ENCODE data around the gene RFT1. TPM values are rescaled to one million over a fixed set of nuclear protein-coding genes. Genes with fewer than 3 reads are reported as not detected.

The RFT1 gene
- total RNA-seq, 4 donors from 2014 or later = 4.9 to 18.2 (median 12.8) TPM

DNA sequence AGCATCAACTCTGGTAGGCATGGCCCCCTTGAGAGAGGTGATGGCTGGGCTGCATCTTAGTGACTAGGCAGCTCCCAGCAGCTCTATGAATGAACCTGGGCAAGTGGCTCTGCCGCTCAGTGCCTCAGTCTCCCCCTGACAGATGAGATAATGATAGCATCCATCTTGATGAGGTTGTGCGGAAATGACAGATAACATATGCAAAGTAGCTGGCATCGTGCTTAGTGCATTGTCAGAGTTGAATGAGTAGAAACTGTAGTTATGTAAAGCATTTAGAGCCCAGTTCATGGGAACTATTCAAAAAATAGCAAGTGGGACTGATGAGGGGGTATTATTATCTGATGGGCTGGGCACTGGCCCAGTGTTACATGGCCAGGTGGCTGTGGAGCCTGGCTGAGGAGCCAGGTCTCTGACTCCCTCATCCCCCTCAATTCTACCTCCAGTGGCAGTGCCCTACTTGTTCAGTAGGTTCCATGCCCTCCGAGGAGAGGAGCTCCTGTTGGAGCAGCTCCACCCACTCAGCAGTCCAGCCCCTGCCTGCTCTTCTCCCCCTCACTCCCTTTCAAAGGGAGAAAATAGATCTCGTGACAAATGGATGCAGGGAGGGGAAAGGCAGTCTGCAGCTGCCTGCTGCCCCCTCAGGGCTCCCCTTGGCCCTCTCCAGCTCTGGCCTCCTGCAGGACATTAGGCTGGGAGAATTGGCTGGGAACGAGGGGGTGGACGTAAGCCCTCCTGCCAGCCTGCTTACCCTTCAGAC lies 37.4 kb upstream of the RFT1 start:
- H3K4me3 ChIP-seq = peak overlapping the region in 1 of 4 donors; percentile 10
- peaks cover 0 to 32% (median 6%) of the 10 kb centered on the region in 3 donors for H3K36me3 ChIP-seq
- H3K4me1 ChIP-seq = peaks cover 36 to 94% (median 47%) of the 10 kb centered on the region in 3 donors

DNA sequence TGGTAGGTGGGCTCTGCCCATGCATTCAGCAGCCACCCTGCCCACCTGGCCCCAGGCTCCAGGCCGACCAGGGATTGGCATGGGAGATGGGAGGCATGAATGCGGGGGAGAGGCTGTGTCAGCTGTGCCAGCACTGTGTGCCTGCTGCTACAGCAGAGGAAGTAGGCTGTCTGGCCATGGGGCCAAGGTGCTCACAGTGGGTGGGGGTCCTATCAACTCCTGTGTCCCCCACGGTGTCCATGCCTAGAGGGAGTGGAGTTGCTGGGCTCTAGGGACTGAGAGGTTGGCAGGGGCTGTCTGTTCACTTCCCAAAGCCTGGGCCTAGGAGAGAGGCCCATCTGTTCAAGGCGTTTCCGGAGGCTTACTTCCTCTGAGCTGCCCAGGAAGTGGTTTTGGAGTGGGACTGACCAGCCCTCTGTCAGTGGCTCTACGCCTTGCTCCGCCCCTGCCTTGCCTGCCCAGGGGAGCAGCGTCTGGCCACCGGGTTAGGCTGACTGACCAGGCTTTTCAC lies 36.6 kb upstream of the RFT1 start:
- peaks cover 0 to 26% (median 6%) of the 10 kb centered on the region in 3 donors for H3K36me3 ChIP-seq
- peak overlapping the region in 1 of 4 donors; percentile 10 for H3K4me3 ChIP-seq
- H3K27me3 ChIP-seq = no peaks in the 10 kb centered on the region
- no peak for DNase-seq
- TF ChIP-seq POLR2A (IDR thresholded peaks at IDR 0.05) = no peak
- TF ChIP-seq, protein P1, sequence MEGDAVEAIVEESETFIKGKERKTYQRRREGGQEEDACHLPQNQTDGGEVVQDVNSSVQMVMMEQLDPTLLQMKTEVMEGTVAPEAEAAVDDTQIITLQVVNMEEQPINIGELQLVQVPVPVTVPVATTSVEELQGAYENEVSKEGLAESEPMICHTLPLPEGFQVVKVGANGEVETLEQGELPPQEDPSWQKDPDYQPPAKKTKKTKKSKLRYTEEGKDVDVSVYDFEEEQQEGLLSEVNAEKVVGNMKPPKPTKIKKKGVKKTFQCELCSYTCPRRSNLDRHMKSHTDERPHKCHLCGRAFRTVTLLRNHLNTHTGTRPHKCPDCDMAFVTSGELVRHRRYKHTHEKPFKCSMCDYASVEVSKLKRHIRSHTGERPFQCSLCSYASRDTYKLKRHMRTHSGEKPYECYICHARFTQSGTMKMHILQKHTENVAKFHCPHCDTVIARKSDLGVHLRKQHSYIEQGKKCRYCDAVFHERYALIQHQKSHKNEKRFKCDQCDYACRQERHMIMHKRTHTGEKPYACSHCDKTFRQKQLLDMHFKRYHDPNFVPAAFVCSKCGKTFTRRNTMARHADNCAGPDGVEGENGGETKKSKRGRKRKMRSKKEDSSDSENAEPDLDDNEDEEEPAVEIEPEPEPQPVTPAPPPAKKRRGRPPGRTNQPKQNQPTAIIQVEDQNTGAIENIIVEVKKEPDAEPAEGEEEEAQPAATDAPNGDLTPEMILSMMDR (IDR thresholded peaks at IDR 0.05) = no peak
- H3K9me3 ChIP-seq = no peaks in the 10 kb centered on the region
- 100% methylated on average over 2 of the region's 9 CpGs; no CpG with 5 or more reads in 1 of the 2 donors for whole genome bisulfite sequencing, 2 donors
- peaks cover 40 to 98% (median 50%) of the 10 kb centered on the region in 3 donors for H3K4me1 ChIP-seq
- intact Hi-C loops (cut with DNase I) = no loop called here
- H3K27ac ChIP-seq = peak overlapping the region in 3 of 4 donors; percentile 12 to 71 (median 47)

More for the DNA sequence above, 37.4 kb upstream of the RFT1 start:
- H3K9me3 ChIP-seq = no peaks in the 10 kb centered on the region
- WGBS, 2 donors = 60 to 66% methylated on average over 4 to 5 of the region's 7 CpGs
- TF ChIP-seq, protein P1 (IDR thresholded peaks at IDR 0.05) = no peak
- TF ChIP-seq POLR2A (IDR thresholded peaks at IDR 0.05) = no peak
- no peak for DNase-seq
- H3K27me3 ChIP-seq = no peaks in the 10 kb centered on the region
- H3K27ac ChIP-seq = peak overlapping the region in 2 of 4 donors; percentile 47 to 71
- intact Hi-C loops (cut with DNase I) = no loop called here

DNA sequence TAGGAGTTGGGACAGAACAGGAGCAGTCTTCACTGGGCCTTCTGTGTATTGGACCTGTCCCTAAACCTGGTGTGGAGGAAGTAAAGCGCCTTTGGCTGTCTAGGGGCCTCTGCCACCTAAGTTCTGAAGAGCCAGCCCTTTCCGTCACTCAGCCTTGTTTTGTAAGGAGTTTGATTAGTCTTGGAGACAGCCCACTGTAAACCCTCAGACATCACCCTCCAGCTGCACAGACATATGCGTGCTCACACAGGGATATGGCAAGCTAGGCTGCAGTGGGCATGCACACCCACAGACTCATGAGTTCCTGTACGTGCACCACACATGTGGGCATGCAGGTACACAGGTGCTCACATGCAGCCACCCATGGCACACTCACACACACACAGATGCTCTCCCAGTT lies 36.0 kb upstream of the RFT1 start:
- Histone ChIP-seq H3K27me3 (no peaks in the 10 kb centered on the region), H3K27ac (peak overlapping the region in 2 of 4 donors; percentile 47 to 71), H3K4me1 (peaks cover 40 to 93% (median 50%) of the 10 kb centered on the region in 3 donors), H3K4me3 (no peak overlapping the region), H3K9me3 (no peaks in the 10 kb centered on the region), H3K36me3 (peaks cover 0 to 24% (median 6%) of the 10 kb centered on the region in 3 donors)
- DNase-seq = no peak
- 84% methylated on average over 3 of the region's 4 CpGs; no CpG with 5 or more reads in 1 of the 2 donors for WGBS, 2 donors
- intact Hi-C loops (cut with DNase I) = no loop called here
- TF ChIP-seq, protein P1 (IDR thresholded peaks at IDR 0.05) = no peak

DNA sequence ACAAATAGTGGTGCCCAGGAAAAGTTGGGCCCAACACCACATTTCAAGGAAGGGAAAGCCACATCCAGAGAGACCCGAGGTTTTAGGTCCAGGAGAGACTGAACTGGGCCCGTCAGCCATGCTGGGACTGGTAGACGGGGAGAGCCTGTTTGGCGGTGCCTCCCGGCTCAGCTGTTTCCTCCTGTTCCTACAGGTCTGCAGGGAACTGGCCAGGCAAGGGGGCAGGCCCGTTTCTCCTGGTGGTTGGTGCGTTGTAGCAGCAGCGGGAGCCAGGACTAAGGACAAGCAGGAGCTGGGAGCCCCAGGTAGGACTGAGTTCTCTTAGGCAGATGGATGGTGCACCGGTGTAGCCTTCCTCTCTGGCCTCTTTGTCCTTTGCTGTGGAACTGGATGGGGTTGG lies 34.7 kb upstream of the RFT1 start:
- H3K4me3 ChIP-seq = no peak overlapping the region
- peaks cover 46 to 91% (median 56%) of the 10 kb centered on the region in 3 donors for H3K4me1 ChIP-seq
- peak overlapping the region; percentile 35 to 98 (median 78) for H3K27ac ChIP-seq
- no peak for DNase-seq
- no peaks in the 10 kb centered on the region for H3K9me3 ChIP-seq
- intact Hi-C loops (cut with DNase I) = no loop called here
- no peaks in the 10 kb centered on the region for H3K27me3 ChIP-seq
- H3K36me3 ChIP-seq = peaks cover 0 to 12% (median 6%) of the 10 kb centered on the region in 3 donors
- TF ChIP-seq, protein P1 (IDR thresholded peaks at IDR 0.05) = peak in 3 of 6 experiments; percentile 2 to 32 (median 6)
- no peak for TF ChIP-seq POLR2A (IDR thresholded peaks at IDR 0.05)
- WGBS, 2 donors = 39 to 60% methylated on average over 1 to 9 of the region's 9 CpGs

All from esophagus squamous epithelium (tissue), 5 donors.